Breast epithelium (tissue), 4 donors: ENCODE measurements around the gene ITGA3. TPM values are rescaled to one million over a fixed set of nuclear protein-coding genes. Genes with fewer than 3 reads are reported as not detected.
A peak's percentile ranks its signal among the peaks of the same experiment; 100 is the strongest.

ENCODE experiments used
- DNase-seq, 2 donors: peaks; one replicate each; pipeline ENCODE4 v3.0.0-alpha.2; 2019; ENCODE audit warnings: low spot score in 2 of 2
- H3K27ac ChIP-seq, 2 donors: fragments of 200-600 bp; sonication (generic) in 1 of 2; one replicate each; pipeline ENCODE4 v1.5.1; 2016 to 2019; ENCODE audit warnings: mild to moderate bottlenecking in 1 of 2
- H3K27me3 ChIP-seq, 2 donors: fragments of 200-600 bp; sonication (generic) in 1 of 2; one replicate each; pipeline versions ENCODE4 v1.5.1 to v1.6.0; 2017 to 2019; ENCODE audit warnings: control low read depth in 1 of 2, mild to moderate bottlenecking in 1 of 2
- H3K36me3 ChIP-seq: fragments of 200-600 bp; one replicate; pipeline ENCODE4 v1.5.1; 2019
- H3K4me1 ChIP-seq, 2 donors: fragments of 200-600 bp; sonication (generic); one replicate each; pipeline ENCODE4 v1.5.1; 2016 to 2019; ENCODE audit warnings: control low read depth in 1 of 2
- H3K4me3 ChIP-seq, 3 donors: fragments of 200-600 bp; sonication (generic); 1 replicate in 2 of 3; 2 replicates in 1 of 3; pipeline ENCODE4 v1.5.1; 2016 to 2019; ENCODE audit warnings: mild to moderate bottlenecking in 3 of 3, moderate library complexity in 2 of 3
- H3K9me3 ChIP-seq, 2 donors: fragments of 200-600 bp; sonication (generic) in 1 of 2; one replicate each; pipeline ENCODE4 v1.5.1; 2016 to 2019; ENCODE audit warnings: control low read depth in 1 of 2
- CTCF ChIP-seq, 3 donors: fragments of 450-650 bp; IDR thresholded peaks; one replicate each; pipeline ENCODE4 v1.5.1; 2016 to 2017; ENCODE audit warnings: antibody characterized with exemption in 3 of 3, mild to moderate bottlenecking in 3 of 3, moderate library complexity in 3 of 3
- POLR2A ChIP-seq: fragments of 450-650 bp; IDR thresholded peaks from one replicate; pipeline ENCODE4 v1.6.1; 2016; ENCODE audit warnings: antibody characterized with exemption, mild to moderate bottlenecking, moderate library complexity
- POLR2AphosphoS5 ChIP-seq, 3 donors: sonication (generic); formaldehyde crosslinking; IDR thresholded peaks; one replicate each; pipeline ENCODE4 v1.6.1; 2017; ENCODE audit warnings: antibody characterized with exemption in 3 of 3
- intact Hi-C: fragments of 100-400 bp; cut with DNase I; formaldehyde crosslinking; loops from one replicate; pipeline ENCODE4 v1.15.1; 2023; ENCODE audit warnings: low total_unique reads
- total RNA-seq, 3 donors: library from RNA; depleted of rRNA; stranded (reverse); fragments of >200 nt; gene quantifications; one replicate each; pipeline ENCODE4 v1.1.0, GENCODE V29; 2016

The ITGA3 gene
- total RNA-seq, 3 donors from 2014 or later = 10.6 to 67.6 (median 48.5) TPM

- no peak overlapping the region for H3K27ac ChIP-seq
- H3K4me1 ChIP-seq = peaks cover 0 to 10% of the 10 kb centered on the region in 2 donors
- no peaks in the 10 kb centered on the region for H3K27me3 ChIP-seq
- no peak for TF ChIP-seq POLR2A
- TF ChIP-seq CTCF (IDR thresholded peaks at IDR 0.05) = no peak
- no peak for TF ChIP-seq POLR2AphosphoS5 (IDR thresholded peaks at IDR 0.05)
- H3K36me3 ChIP-seq = no peaks in the 10 kb centered on the region
- H3K9me3 ChIP-seq = no peaks in the 10 kb centered on the region
- intact Hi-C loops = no loop called here
- no peak for DNase-seq
- H3K4me3 ChIP-seq = no peak overlapping the region
Observed at GRCh38 chr17:50097926-50098325, 42.0 kb downstream of the ITGA3 start.

- no peaks in the 10 kb centered on the region for H3K27me3 ChIP-seq
- intact Hi-C loops = no loop called here
- no peak overlapping the region for H3K27ac ChIP-seq
- peaks cover 0 to 10% of the 10 kb centered on the region in 2 donors for H3K4me1 ChIP-seq
- H3K9me3 ChIP-seq = no peaks in the 10 kb centered on the region
- no peak overlapping the region for H3K4me3 ChIP-seq
- no peaks in the 10 kb centered on the region for H3K36me3 ChIP-seq
- no peak for TF ChIP-seq POLR2A
- TF ChIP-seq CTCF (IDR thresholded peaks at IDR 0.05) = no peak
- TF ChIP-seq POLR2AphosphoS5 (IDR thresholded peaks at IDR 0.05) = no peak
- DNase-seq = no peak
Observed at GRCh38 chr17:50098583-50098982, 42.7 kb downstream of the ITGA3 start.

GRCh38 chr17:50099003-50099402, 43.1 kb downstream of the ITGA3 start:
- Histone ChIP-seq H3K4me3 (no peak overlapping the region), H3K27me3 (no peaks in the 10 kb centered on the region), H3K9me3 (no peaks in the 10 kb centered on the region), H3K36me3 (no peaks in the 10 kb centered on the region), H3K4me1 (peaks cover 0 to 10% of the 10 kb centered on the region in 2 donors), H3K27ac (no peak overlapping the region)
- TF ChIP-seq POLR2AphosphoS5 (IDR thresholded peaks at IDR 0.05) (no peak), POLR2A (no peak), CTCF (IDR thresholded peaks at IDR 0.05) (no peak)
- intact Hi-C loops = no loop called here
- DNase-seq = no peak

GRCh38 chr17:50100480-50100883, 44.6 kb downstream of the ITGA3 start:
- TF ChIP-seq CTCF (IDR thresholded peaks at IDR 0.05) (no peak), POLR2AphosphoS5 (IDR thresholded peaks at IDR 0.05) (no peak), POLR2A (no peak)
- no peak for DNase-seq
- Histone ChIP-seq H3K36me3 (no peaks in the 10 kb centered on the region), H3K4me3 (no peak overlapping the region), H3K27me3 (no peaks in the 10 kb centered on the region), H3K9me3 (no peaks in the 10 kb centered on the region), H3K27ac (peak overlapping the region in 1 of 2 donors; percentile 59), H3K4me1 (peaks cover 0 to 10% of the 10 kb centered on the region in 2 donors)
- intact Hi-C loops = no loop called here

GRCh38 chr17:50100921-50101345, 45.0 kb downstream of the ITGA3 start:
- peak overlapping the region in 1 of 2 donors; percentile 59 for H3K27ac ChIP-seq
- no peak for TF ChIP-seq POLR2AphosphoS5 (IDR thresholded peaks at IDR 0.05)
- TF ChIP-seq POLR2A = no peak
- TF ChIP-seq CTCF (IDR thresholded peaks at IDR 0.05) = no peak
- H3K4me3 ChIP-seq = peak overlapping the region in 1 of 3 donors; percentile 9
- H3K27me3 ChIP-seq = no peaks in the 10 kb centered on the region
- DNase-seq = no peak
- intact Hi-C loops = no loop called here
- no peaks in the 10 kb centered on the region for H3K36me3 ChIP-seq
- H3K9me3 ChIP-seq = no peaks in the 10 kb centered on the region
- peaks cover 0 to 8% of the 10 kb centered on the region in 2 donors for H3K4me1 ChIP-seq
